IMR-90 (cell line): Measurements from ENCODE around the gene MAN1C1.

ENCODE experiments used
- CEBPB ChIP-seq: IDR thresholded peaks from 2 replicates; pipeline ENCODE4 v1.6.1; 2012; ENCODE audit warnings: low read depth, low read length, improper control_type of control experiment
- CHD1 ChIP-seq: IDR thresholded peaks from 2 replicates; pipeline ENCODE4 v1.6.1; 2012; ENCODE audit warnings: low read depth, low read length, improper control_type of control experiment
- CTCF ChIP-seq: conservative IDR thresholded peaks from 2 replicates; pipeline ENCODE4 v1.5.1; 2012; ENCODE audit warnings: mild to moderate bottlenecking, low read depth, low read length, improper control_type of control experiment
- POLR2A ChIP-seq: IDR thresholded peaks from 2 replicates; pipeline ENCODE4 v1.6.1; 2012; ENCODE audit warnings: mild to moderate bottlenecking, low read depth, low read length
- TF ChIP-seq, protein P1 (sequence below): fragments of 150-350 bp; IDR thresholded peaks from 2 replicates; pipeline ENCODE4 v1.6.1; 2016; ENCODE audit warnings: low read depth, mild to moderate bottlenecking, low read length, moderate library complexity, borderline replicate concordance

- no peak for TF ChIP-seq CTCF
- no peak for TF ChIP-seq POLR2A
- TF ChIP-seq, protein P1, sequence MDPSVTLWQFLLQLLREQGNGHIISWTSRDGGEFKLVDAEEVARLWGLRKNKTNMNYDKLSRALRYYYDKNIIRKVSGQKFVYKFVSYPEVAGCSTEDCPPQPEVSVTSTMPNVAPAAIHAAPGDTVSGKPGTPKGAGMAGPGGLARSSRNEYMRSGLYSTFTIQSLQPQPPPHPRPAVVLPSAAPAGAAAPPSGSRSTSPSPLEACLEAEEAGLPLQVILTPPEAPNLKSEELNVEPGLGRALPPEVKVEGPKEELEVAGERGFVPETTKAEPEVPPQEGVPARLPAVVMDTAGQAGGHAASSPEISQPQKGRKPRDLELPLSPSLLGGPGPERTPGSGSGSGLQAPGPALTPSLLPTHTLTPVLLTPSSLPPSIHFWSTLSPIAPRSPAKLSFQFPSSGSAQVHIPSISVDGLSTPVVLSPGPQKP = no peak
- TF ChIP-seq CHD1 = no peak
- TF ChIP-seq CEBPB = no peak
These were observed 68.7 kb downstream of the MAN1C1 start for GRCh38 chr1:25685211-25685750.
